Vagina (tissue), 2 donors: ENCODE data around the gene CD300LB.

ENCODE experiments used
- CTCF ChIP-seq, 3 experiments: fragments of 450-650 bp in 2 of 3; fragments of 200-600 bp in 1 of 3; sonication (generic) in 1 of 3; IDR thresholded peaks; one replicate each; pipeline ENCODE4 v1.5.1; 2017 to 2019; ENCODE audit warnings: antibody characterized with exemption in 3 of 3, mild to moderate bottlenecking in 2 of 3, moderate library complexity in 2 of 3
- POLR2A ChIP-seq, 2 donors: fragments of 450-650 bp; IDR thresholded peaks; one replicate each; pipeline ENCODE4 v1.6.1; 2017; ENCODE audit warnings: antibody characterized with exemption in 2 of 2, mild to moderate bottlenecking in 2 of 2, moderate library complexity in 2 of 2

- TF ChIP-seq CTCF (IDR thresholded peaks at IDR 0.05): no peak
- TF ChIP-seq POLR2A (IDR thresholded peaks at IDR 0.05): no peak
Measured at GRCh38 chr17:74520016-74520434, 11.2 kb downstream of the CD300LB start.
